EH (cell line): ENCODE measurements around the gene PI4KB.
"Not testable (repeated sequence)": the region's sequence is repeated elsewhere in the genome, so short reads cannot be mapped to it uniquely, and the experiment has no call there.

Source experiments
- DNase-seq: peaks from one replicate; pipeline ENCODE4 v3.0.0-alpha.2; 2015; ENCODE audit warnings: low read depth

Gene PI4KB

GRCh38 chr1:151327223-151327902, at the start of gene PI4KB:
TSS of gene PI4KB (minus strand) at chr1:151327416. CDS start at chr1:151316481, 10,935 bp downstream.
- peak; percentile 99 for DNase-seq

- no peak for DNase-seq
These were observed 46.0 kb upstream of the PI4KB start for GRCh38 chr1:151373196-151373595.

- DNase-seq: peak; percentile 84
These were observed 45.1 kb upstream of the PI4KB start, which contains the start of gene SELENBP1 for GRCh38 chr1:151372058-151372934. TSS of gene SELENBP1 (minus strand) at chr1:151372705. CDS start at chr1:151372641, 64 bp downstream.

GRCh38 chr1:151371370-151372057, 44.3 kb upstream of the PI4KB start:
- DNase-seq: peak; percentile 65

- DNase-seq: no peak
These were observed 43.1 kb upstream of the PI4KB start for GRCh38 chr1:151370211-151370911.

- DNase-seq: no peak
These were observed 42.4 kb upstream of the PI4KB start for GRCh38 chr1:151369621-151370048.

GRCh38 chr1:151369302-151369610, 42.0 kb upstream of the PI4KB start:
- DNase-seq: no peak

GRCh38 chr1:151368393-151369301, 41.4 kb upstream of the PI4KB start:
- DNase-seq: no peak

- DNase-seq: no peak
These were observed 40.6 kb upstream of the PI4KB start for GRCh38 chr1:151367658-151368392.

GRCh38 chr1:151364996-151365395, 37.8 kb upstream of the PI4KB start:
- no peak for DNase-seq

- DNase-seq: no peak
These were observed 35.3 kb upstream of the PI4KB start for GRCh38 chr1:151362308-151363155.

GRCh38 chr1:151361883-151362282, 34.7 kb upstream of the PI4KB start:
- no peak for DNase-seq

- no peak for DNase-seq
These were observed 29.5 kb upstream of the PI4KB start for GRCh38 chr1:151356696-151357095.

- peak; percentile 44 for DNase-seq
These were observed 25.0 kb upstream of the PI4KB start for GRCh38 chr1:151352021-151352718.

- DNase-seq: not testable (repeated sequence)
These were observed 23.1 kb upstream of the PI4KB start for GRCh38 chr1:151350323-151350722.

GRCh38 chr1:151347523-151348246, 20.5 kb upstream of the PI4KB start:
- peak; percentile 23 for DNase-seq

- peak; percentile 98 for DNase-seq
These were observed 19.7 kb upstream of the PI4KB start, which contains the start of gene RFX5 for GRCh38 chr1:151346769-151347522. TSS of gene RFX5 (minus strand) at chr1:151347252. CDS start at chr1:151346320, 932 bp downstream.
